GM12878 (cell line): ENCODE results near the gene FOXP3. TPM values are rescaled to one million over a fixed set of nuclear protein-coding genes. Genes with fewer than 3 reads are reported as not detected.

Experiments used
- ATAC-seq: fragments of 200-7000 bp; cut with Tn5 transposase; 3 replicates; pipeline ENCODE4 v1.9.1; 2020; ENCODE audit warnings: mild to moderate bottlenecking, moderate library complexity
- BruUV-seq: library from RNA; stranded (reverse); fragments of 400-500 nt; replicated peaks from 2 replicates; lab custom pipeline; 2021; lab: Mats Ljungman, UMichigan
- CTCF ChIA-PET: fragments of 300-600 bp; sonication (Branson Sonifier 250); formaldehyde crosslinking; extraction: SDS; loops from one replicate; lab custom pipeline; 2021; ENCODE audit warnings: inconsistent platforms; lab: Yijun Ruan, JAX
- POLR2A ChIA-PET: fragments of 350-600 bp; formaldehyde crosslinking; extraction: SDS; loops from one replicate; lab custom pipeline; 2021; ENCODE audit warnings: inconsistent platforms; lab: Charles Lee
- RAD21 ChIA-PET: fragments of 300-600 bp; sonication (Branson Sonifier 250); formaldehyde crosslinking; loops from one replicate; lab custom pipeline; 2023; ENCODE audit warnings: antibody characterized with exemption; ENCODE audit not compliant: unreplicated experiment; lab: Charles Lee
- SMC1A ChIA-PET: fragments of 300-600 bp; sonication (Branson Sonifier 250); formaldehyde crosslinking; loops from one replicate; lab custom pipeline; 2023; ENCODE audit not compliant: unreplicated experiment, uncharacterized antibody; lab: Charles Lee
- DNase-seq: peaks from one replicate; pipeline ENCODE4 v3.0.0-alpha.2; 2011; ENCODE audit warnings: low read depth, low spot score
- FAIRE-seq: peaks from 3 replicates; lab custom pipeline; 2011; peaks lifted over from hg19 to GRCh38; lab: Jason Lieb, UNC
- H2AFZ ChIP-seq: 2 replicates; pipeline ENCODE4 v1.6.0; 2011; ENCODE audit warnings: low read depth, low read length, control low read depth; ENCODE audit not compliant: control insufficient read depth
- H3K27ac ChIP-seq: 2 replicates; pipeline ENCODE4 v1.5.1; 2011; ENCODE audit warnings: control low read depth; ENCODE audit not compliant: control insufficient read depth, insufficient read depth
- H3K27me3 ChIP-seq, 2 experiments: replicated peaks in 1 of 2; 2 replicates each; pipeline versions ENCODE4 v1.6.0 to v1.6.1; 2011; ENCODE audit warnings: low read length in 1 of 2; ENCODE audit not compliant: control insufficient read depth in 2 of 2, insufficient read depth in 2 of 2
- H3K36me3 ChIP-seq, 2 experiments: 2 replicates each; pipeline ENCODE4 v1.5.1; 2011; ENCODE audit warnings: low read length in 1 of 2; ENCODE audit not compliant: control insufficient read depth in 2 of 2, insufficient read depth in 2 of 2
- H3K4me1 ChIP-seq: 2 replicates; pipeline ENCODE4 v1.6.1; 2011; ENCODE audit warnings: mild to moderate bottlenecking, low read length, moderate library complexity, mixed read lengths; ENCODE audit not compliant: control insufficient read depth, insufficient read depth
- H3K4me2 ChIP-seq: 2 replicates; pipeline ENCODE4 v1.6.0; 2011; ENCODE audit warnings: control low read depth; ENCODE audit not compliant: control insufficient read depth, insufficient read depth
- H3K4me3 ChIP-seq: fragments of 200-600 bp; sonication (generic); 2 replicates; pipeline ENCODE4 v1.5.1; 2016
- H3K79me2 ChIP-seq: 2 replicates; pipeline ENCODE4 v1.6.0; 2011; ENCODE audit warnings: low read length; ENCODE audit not compliant: control insufficient read depth, insufficient read depth
- H3K9ac ChIP-seq: 2 replicates; pipeline ENCODE4 v1.8.0; 2011; ENCODE audit warnings: low read length, control low read depth, mixed read lengths; ENCODE audit not compliant: control insufficient read depth, insufficient read depth
- H3K9me3 ChIP-seq: replicated peaks from 3 replicates; pipeline ENCODE4 v1.5.1; 2011; ENCODE audit warnings: mild to moderate bottlenecking, low read length; ENCODE audit not compliant: control insufficient read depth, insufficient read depth
- H4K20me1 ChIP-seq: 2 replicates; pipeline ENCODE4 v1.6.0; 2011; ENCODE audit not compliant: control insufficient read depth, insufficient read depth
- CHD1 ChIP-seq: IDR thresholded peaks from 2 replicates; pipeline ENCODE4 v1.6.1; 2012; ENCODE audit warnings: low read depth, low read length, improper control_type of control experiment
- CHD2 ChIP-seq: IDR thresholded peaks from 2 replicates; pipeline ENCODE4 v1.6.1; 2011; ENCODE audit warnings: low read depth, low read length, improper control_type of control experiment, borderline replicate concordance
- EED ChIP-seq: sonication (generic); IDR thresholded peaks from 2 replicates; pipeline ENCODE4 v1.6.1; 2016; ENCODE audit warnings: antibody characterized with exemption, low read depth
- MEF2A ChIP-seq: IDR thresholded peaks from 2 replicates; pipeline ENCODE4 v1.6.1; 2011; ENCODE audit warnings: low read depth, mild to moderate bottlenecking, low read length, moderate library complexity; ENCODE audit not compliant: insufficient read depth
- NR2C1 ChIP-seq: fragments of 450-650 bp; IDR thresholded peaks from 2 replicates; pipeline ENCODE4 v1.6.1; 2017; ENCODE audit warnings: antibody characterized with exemption, mild to moderate bottlenecking, moderate library complexity
- NRF1 ChIP-seq: conservative IDR thresholded peaks from 2 replicates; pipeline ENCODE4 v1.6.1; 2011; ENCODE audit warnings: mild to moderate bottlenecking, low read depth, low read length, improper control_type of control experiment
- PAX5 ChIP-seq: IDR thresholded peaks from 2 replicates; pipeline ENCODE4 v1.6.1; 2011; ENCODE audit warnings: low read depth, low read length, borderline replicate concordance
- SMAD1 ChIP-seq: fragments of 450-650 bp; IDR thresholded peaks from 2 replicates; pipeline ENCODE4 v1.6.1; 2018; ENCODE audit warnings: mild to moderate bottlenecking, low read depth; ENCODE audit not compliant: partially characterized antibody
- SRF ChIP-seq, 2 experiments: IDR thresholded peaks; 2 replicates each; pipeline ENCODE4 v1.6.1; 2011; ENCODE audit warnings: low read depth in 2 of 2, low read length in 2 of 2, mild to moderate bottlenecking in 1 of 2, moderate library complexity in 1 of 2
- WRNIP1 ChIP-seq: IDR thresholded peaks from 2 replicates; pipeline ENCODE4 v1.6.1; 2011; ENCODE audit warnings: low read depth, low read length, improper control_type of control experiment, borderline replicate concordance
- YY1 ChIP-seq: IDR thresholded peaks from 2 replicates; pipeline ENCODE4 v1.6.1; 2011; ENCODE audit warnings: low read depth, mild to moderate bottlenecking, low read length
- ZBTB11 ChIP-seq: fragments of 450-650 bp; formaldehyde crosslinking; IDR thresholded peaks from 2 replicates; pipeline ENCODE4 v1.5.0; 2022; ENCODE audit warnings: mild to moderate bottlenecking, missing genetic modification characterization
- ZNF217 ChIP-seq: fragments of 450-650 bp; IDR thresholded peaks from 2 replicates; pipeline ENCODE4 v1.6.1; 2017; ENCODE audit warnings: antibody characterized with exemption, mild to moderate bottlenecking
- WGBS: methylation state at CpG from one replicate; pipeline ENCODE4 v1.1.6; 2016; ENCODE audit warnings: low lambda C conversion rate; ENCODE audit not compliant: insufficient replicate concordance, insufficient coverage; ENCODE audit errors: missing lambda C conversion rate; 5-methylcytosine and 5-hydroxymethylcytosine counted together
- in situ Hi-C: fragments of 300-500 bp; cut with MboI; formaldehyde crosslinking; loops from 9 replicates; pipeline ENCODE4 v1.14.3; 2018; ENCODE audit warnings: mixed read lengths
- intact Hi-C: fragments of 100-400 bp; cut with micrococcal nuclease; formaldehyde crosslinking; loops from one replicate; pipeline ENCODE4 v1.14.2; 2022; ENCODE audit not compliant: unreplicated experiment
- polyA plus RNA-seq, 11 experiments: library from polyadenylated mRNA; depleted of rRNA in 4 of 11; unstranded in 6 of 11; stranded (reverse) in 5 of 11; fragments of >200 nt; fragmentation: Nextera tagmentation in 4 of 11; fragmentation: Illumina TruSeq in 1 of 11; extraction: Ambion mirVana in 4 of 11; extraction: Trizol in 1 of 11; gene quantifications; 1 replicate in 1 of 11; 2 replicates in 10 of 11; pipeline versions ENCODE4 v1.2.1 to v1.2.3, GENCODE V29; 2011 to 2016; ENCODE audit warnings: inconsistent platforms in 2 of 11, missing spikeins in 2 of 11, low read depth in 1 of 11
- total RNA-seq, 4 experiments: library from RNA; depleted of rRNA in 3 of 4; stranded (reverse); fragments of >200 nt in 3 of 4; fragmentation: Illumina TruSeq in 1 of 4; extraction: Trizol in 1 of 4; gene quantifications; 2 replicates each; pipeline versions ENCODE4 v1.2.1 to v1.2.3, GENCODE V29; 2013 to 2021
- TF ChIP-seq, protein P1 (sequence below): fragments of 450-650 bp; IDR thresholded peaks from 2 replicates; pipeline ENCODE4 v1.6.1; 2014; ENCODE audit warnings: mild to moderate bottlenecking
- TF ChIP-seq, protein P2 (sequence below): fragments of 450-650 bp; IDR thresholded peaks from 2 replicates; pipeline ENCODE4 v1.6.1; 2016; ENCODE audit warnings: mild to moderate bottlenecking

Gene FOXP3
- total and polyA plus RNA-seq, 10 of the 15 experiments (the other 5 are each of a cell fraction or from before 2014, with no cell fraction given) = 0.02 to 0.21 (median 0.08) TPM; not detected in 3

DNA sequence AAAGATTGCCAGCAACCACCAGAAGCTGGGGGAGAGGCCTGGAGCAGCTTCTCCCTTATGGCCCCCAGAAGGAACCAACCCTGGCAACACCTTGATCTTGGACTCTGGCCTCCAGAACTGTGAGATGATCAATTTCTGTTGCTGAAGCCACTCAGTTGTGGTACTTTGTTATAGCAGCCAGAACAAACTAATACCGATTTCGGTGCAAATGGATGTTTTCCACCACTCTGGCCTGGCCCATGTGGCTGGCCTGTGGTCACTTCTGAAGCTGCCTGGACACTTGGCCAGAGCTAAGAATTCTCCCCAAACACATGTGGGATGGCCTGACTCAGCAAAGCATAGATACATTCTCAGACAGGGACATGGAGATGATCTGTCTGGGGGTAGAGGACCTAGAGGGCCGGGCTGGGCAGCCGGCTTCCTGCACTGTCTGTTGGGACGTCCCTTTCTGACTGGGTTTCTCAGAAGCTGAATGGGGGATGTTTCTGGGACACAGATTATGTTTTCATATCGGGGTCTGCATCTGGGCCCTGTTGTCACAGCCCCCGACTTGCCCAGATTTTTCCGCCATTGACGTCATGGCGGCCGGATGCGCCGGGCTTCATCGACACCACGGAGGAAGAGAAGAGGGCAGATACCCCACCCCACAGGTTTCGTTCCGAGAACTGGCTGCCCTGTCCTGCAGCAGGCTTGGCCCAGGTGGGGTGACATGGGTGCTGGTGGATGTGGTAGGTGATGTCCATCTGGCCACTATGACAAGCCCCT lies 4.1 kb downstream of the FOXP3 start (continued):
- TF ChIP-seq NRF1 = no peak

GRCh38 chrX:49258749-49259124 lies 5.8 kb downstream of the FOXP3 start:
- ChIA-PET CTCF (no interaction called here), RAD21 (no interaction called here), SMC1A (interaction anchor here (1.6 kb wide), 1 partner anchor 66 kb away, joined by 4 read pairs; no protein-coding TSS in a partner anchor), POLR2A (no interaction called here)
- Histone ChIP-seq H3K36me3 (no peaks in the 10 kb centered on the region), H4K20me1 (no peaks in the 10 kb centered on the region), H3K9ac (no peak overlapping the region), H3K9me3 (no peaks in the 10 kb centered on the region), H3K27me3 (no peaks in the 10 kb centered on the region), H2AFZ (no peak overlapping the region), H3K4me2 (no peak overlapping the region), H3K79me2 (no peaks in the 10 kb centered on the region), H3K4me1 (no peaks in the 10 kb centered on the region), H3K4me3 (no peak overlapping the region), H3K27ac (no peak overlapping the region)
- BruUV-seq = no TSS peak
- FAIRE-seq (no peak), DNase-seq (no peak), ATAC-seq (no peak)
- in situ Hi-C loops = no loop called here
- 48% methylated on average over 5 of the region's 5 CpGs for WGBS
- intact Hi-C loops = no loop called here
- no peak for TF ChIP-seq NR2C1
- no peak for TF ChIP-seq PAX5
- TF ChIP-seq EED = no peak
- TF ChIP-seq CHD1 = no peak
- TF ChIP-seq CHD2 = no peak
- no peak for TF ChIP-seq SMAD1
- TF ChIP-seq, protein P1, sequence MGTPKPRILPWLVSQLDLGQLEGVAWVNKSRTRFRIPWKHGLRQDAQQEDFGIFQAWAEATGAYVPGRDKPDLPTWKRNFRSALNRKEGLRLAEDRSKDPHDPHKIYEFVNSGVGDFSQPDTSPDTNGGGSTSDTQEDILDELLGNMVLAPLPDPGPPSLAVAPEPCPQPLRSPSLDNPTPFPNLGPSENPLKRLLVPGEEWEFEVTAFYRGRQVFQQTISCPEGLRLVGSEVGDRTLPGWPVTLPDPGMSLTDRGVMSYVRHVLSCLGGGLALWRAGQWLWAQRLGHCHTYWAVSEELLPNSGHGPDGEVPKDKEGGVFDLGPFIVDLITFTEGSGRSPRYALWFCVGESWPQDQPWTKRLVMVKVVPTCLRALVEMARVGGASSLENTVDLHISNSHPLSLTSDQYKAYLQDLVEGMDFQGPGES = no peak
- no peak for TF ChIP-seq YY1
- TF ChIP-seq SRF (IDR thresholded peaks at IDR 0.05; ENCODE audit: low read depth in 2 of 2, low read length in 2 of 2) = no peak
- TF ChIP-seq MEF2A = no peak
- TF ChIP-seq WRNIP1 = no peak
- no peak for TF ChIP-seq ZNF217
- TF ChIP-seq ZBTB11 (CRISPR knock-in tag) = no peak
- TF ChIP-seq, protein P2, sequence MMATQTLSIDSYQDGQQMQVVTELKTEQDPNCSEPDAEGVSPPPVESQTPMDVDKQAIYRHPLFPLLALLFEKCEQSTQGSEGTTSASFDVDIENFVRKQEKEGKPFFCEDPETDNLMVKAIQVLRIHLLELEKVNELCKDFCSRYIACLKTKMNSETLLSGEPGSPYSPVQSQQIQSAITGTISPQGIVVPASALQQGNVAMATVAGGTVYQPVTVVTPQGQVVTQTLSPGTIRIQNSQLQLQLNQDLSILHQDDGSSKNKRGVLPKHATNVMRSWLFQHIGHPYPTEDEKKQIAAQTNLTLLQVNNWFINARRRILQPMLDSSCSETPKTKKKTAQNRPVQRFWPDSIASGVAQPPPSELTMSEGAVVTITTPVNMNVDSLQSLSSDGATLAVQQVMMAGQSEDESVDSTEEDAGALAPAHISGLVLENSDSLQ = no peak
